Neural crest cell (in vitro differentiated cells): ENCODE results near the gene F2RL3. TPM values are rescaled to one million over a fixed set of nuclear protein-coding genes. Genes with fewer than 3 reads are reported as not detected.

Experiments used
- DNase-seq: peaks from one replicate; pipeline ENCODE4 v3.0.0; 2021; ENCODE audit warnings: low read depth, mixed read lengths, low spot score
- H3K27ac Mint-ChIP-seq: one replicate; pipeline ENCODE4 v1.8.0; 2021; ENCODE audit warnings: mild to moderate bottlenecking, mixed read lengths; ENCODE audit not compliant: unreplicated experiment
- H3K27me3 Mint-ChIP-seq: 2 replicates; pipeline ENCODE4 v1.8.0; 2021; ENCODE audit warnings: low read depth, mild to moderate bottlenecking, mixed read lengths
- H3K36me3 Mint-ChIP-seq: 2 replicates; pipeline ENCODE4 v1.8.0; 2021; ENCODE audit warnings: low read depth, mild to moderate bottlenecking, mixed read lengths
- H3K4me1 Mint-ChIP-seq: 2 replicates; pipeline ENCODE4 v1.8.0; 2021; ENCODE audit warnings: mixed read lengths
- H3K4me3 Mint-ChIP-seq: one replicate; pipeline ENCODE4 v1.8.0; 2021; ENCODE audit warnings: mild to moderate bottlenecking, mixed read lengths
- H3K9me3 Mint-ChIP-seq: 2 replicates; pipeline ENCODE4 v1.8.0; 2021; ENCODE audit warnings: mixed read lengths
- total RNA-seq: library from RNA; stranded (reverse); gene quantifications from 2 replicates; pipeline ENCODE4 v1.2.1, GENCODE V29; 2021
- TF ChIP-seq, protein P1 (sequence below): fragments of 200-600 bp; sonication (generic); conservative IDR thresholded peaks from 2 replicates; pipeline ENCODE4 v1.5.0; 2021; ENCODE audit warnings: antibody characterized with exemption, mild to moderate bottlenecking

The F2RL3 gene
- total RNA-seq, 1 donor from 2014 or later: not detected

DNA sequence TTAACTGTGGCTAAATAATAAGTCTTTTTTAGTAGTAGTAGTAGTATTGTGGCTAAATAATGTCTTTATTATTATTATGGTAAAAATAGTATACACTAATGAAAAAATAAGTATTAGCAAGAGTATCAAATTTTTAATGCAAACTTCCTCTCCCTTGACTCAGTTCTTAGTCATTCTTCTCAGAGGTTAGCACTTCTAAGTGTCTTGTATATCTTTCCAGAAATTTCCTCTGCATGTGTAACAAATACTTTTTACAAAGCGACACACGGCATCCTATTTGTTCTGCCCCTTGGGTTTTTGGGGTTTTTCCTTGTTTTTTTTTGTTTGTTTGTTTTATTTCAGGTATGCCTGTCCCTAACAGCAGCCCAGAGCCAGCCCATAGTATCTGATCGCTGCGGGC lies 38.7 kb upstream of the F2RL3 start:
- DNase-seq: no peak
- H3K36me3 Mint-ChIP-seq: peaks cover 5% of the 10 kb centered on the region
- H3K9me3 Mint-ChIP-seq: no peaks in the 10 kb centered on the region
- H3K4me1 Mint-ChIP-seq: no peaks in the 10 kb centered on the region
- H3K27me3 Mint-ChIP-seq: no peaks in the 10 kb centered on the region
- no peak overlapping the region for H3K4me3 Mint-ChIP-seq
- TF ChIP-seq, protein P1, sequence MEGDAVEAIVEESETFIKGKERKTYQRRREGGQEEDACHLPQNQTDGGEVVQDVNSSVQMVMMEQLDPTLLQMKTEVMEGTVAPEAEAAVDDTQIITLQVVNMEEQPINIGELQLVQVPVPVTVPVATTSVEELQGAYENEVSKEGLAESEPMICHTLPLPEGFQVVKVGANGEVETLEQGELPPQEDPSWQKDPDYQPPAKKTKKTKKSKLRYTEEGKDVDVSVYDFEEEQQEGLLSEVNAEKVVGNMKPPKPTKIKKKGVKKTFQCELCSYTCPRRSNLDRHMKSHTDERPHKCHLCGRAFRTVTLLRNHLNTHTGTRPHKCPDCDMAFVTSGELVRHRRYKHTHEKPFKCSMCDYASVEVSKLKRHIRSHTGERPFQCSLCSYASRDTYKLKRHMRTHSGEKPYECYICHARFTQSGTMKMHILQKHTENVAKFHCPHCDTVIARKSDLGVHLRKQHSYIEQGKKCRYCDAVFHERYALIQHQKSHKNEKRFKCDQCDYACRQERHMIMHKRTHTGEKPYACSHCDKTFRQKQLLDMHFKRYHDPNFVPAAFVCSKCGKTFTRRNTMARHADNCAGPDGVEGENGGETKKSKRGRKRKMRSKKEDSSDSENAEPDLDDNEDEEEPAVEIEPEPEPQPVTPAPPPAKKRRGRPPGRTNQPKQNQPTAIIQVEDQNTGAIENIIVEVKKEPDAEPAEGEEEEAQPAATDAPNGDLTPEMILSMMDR: no peak
- H3K27ac Mint-ChIP-seq: no peak overlapping the region

DNA sequence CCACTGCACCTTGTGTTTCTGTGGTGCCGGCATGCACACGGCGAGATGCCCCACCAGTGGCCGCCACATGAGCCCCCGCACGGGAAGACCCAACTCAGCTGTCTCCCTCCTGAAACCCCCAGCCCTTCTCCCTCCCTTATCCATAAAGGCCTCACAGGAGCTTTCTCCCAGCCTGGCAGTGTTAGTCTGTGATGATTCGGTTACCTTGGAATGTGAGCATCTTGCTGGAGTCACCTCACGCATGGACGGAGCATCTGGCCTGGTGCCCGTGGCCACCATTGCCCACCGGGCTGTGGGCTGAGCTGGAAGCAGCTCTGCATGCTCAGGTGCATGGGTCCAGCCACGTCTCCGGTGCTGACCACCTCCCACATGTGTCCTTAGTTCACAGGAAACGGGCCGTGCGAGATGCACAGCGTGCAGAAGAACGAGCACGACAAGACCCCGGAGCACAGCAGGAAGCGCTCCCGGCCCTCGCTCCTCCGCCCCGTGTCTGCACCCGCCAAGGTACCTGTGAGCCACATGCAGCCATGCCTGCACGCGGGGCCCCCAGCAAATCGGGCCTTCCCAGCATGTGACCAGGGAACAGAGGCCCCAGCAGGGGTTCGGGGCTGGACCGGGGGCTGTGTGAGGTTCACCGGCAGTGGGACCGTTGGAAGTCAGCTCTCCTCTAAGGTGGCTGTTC lies 37.6 kb upstream of the F2RL3 start:
- TF ChIP-seq, protein P1: no peak
- no peaks in the 10 kb centered on the region for H3K9me3 Mint-ChIP-seq
- no peaks in the 10 kb centered on the region for H3K27me3 Mint-ChIP-seq
- no peak overlapping the region for H3K27ac Mint-ChIP-seq
- no peaks in the 10 kb centered on the region for H3K4me1 Mint-ChIP-seq
- DNase-seq: no peak
- H3K36me3 Mint-ChIP-seq: peaks cover 5% of the 10 kb centered on the region
- no peak overlapping the region for H3K4me3 Mint-ChIP-seq

DNA sequence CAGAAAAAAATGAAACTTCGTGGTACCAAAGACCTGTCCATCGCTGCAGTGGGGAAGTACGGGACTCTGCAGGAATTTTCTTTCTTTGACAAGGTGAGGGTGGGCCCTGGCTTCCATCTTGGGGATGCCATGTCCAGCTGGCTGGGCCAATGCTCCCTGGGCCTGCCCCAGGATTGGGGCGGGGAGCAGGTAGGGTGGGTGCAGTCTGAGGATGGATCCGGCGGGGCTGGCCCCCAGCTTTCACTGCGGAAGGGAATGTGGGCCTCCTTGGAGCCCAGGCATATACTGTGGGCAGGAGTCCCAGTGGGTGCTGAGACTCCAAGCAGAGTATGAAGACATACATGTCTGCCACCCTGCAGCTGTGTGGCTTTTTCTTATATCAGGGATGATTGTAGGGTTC lies 35.7 kb upstream of the F2RL3 start:
- H3K36me3 Mint-ChIP-seq: peaks cover 7% of the 10 kb centered on the region
- no peak overlapping the region for H3K27ac Mint-ChIP-seq
- no peaks in the 10 kb centered on the region for H3K4me1 Mint-ChIP-seq
- H3K27me3 Mint-ChIP-seq: no peaks in the 10 kb centered on the region
- no peaks in the 10 kb centered on the region for H3K9me3 Mint-ChIP-seq
- H3K4me3 Mint-ChIP-seq: no peak overlapping the region
- DNase-seq: no peak
- TF ChIP-seq, protein P1: no peak

DNA sequence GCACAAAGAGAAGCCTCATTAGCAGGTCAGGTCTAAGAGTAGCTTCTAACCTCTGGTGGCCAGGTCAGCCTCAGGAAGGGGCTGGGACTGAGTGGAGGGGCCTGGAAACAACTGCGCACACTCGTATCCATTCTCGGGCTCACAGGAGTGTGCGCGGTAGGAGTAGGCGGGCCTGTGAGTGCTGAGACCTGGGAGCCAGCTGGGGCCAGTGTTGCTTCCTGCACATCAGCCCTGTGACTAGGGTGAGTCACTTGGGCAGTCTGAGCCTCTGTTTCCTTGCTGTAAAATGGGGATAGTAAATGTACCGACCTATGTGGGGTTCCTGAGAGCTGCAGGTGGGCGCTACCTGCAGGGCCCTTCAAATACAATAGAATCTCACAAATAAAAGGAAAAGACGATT lies 32.7 kb upstream of the F2RL3 start:
- no peak for DNase-seq
- TF ChIP-seq, protein P1: no peak
- Mint-ChIP-seq H3K27ac (no peak overlapping the region), H3K27me3 (no peaks in the 10 kb centered on the region), H3K4me3 (no peak overlapping the region), H3K36me3 (peaks cover 5% of the 10 kb centered on the region), H3K9me3 (no peaks in the 10 kb centered on the region), H3K4me1 (peaks cover 6% of the 10 kb centered on the region)

DNA sequence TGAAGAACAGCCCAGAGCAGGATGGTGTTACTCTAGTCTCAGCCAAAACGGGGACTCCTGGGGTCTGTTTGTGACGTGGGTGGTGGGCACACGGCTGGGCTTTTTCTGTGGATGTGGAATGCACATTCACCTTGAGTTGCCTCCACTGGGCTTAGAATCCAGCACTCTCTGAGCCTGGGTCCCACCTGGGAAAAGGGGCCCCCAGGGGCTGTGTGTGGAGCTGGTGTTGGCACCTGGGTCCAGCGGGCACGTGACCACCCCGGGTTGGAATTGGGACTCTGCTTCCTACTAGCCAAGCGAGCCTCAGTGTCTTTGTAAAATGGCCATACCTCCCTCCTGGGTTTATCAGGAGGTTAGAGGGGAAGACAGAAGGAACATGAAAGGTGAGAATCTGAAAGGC lies 29.2 kb upstream of the F2RL3 start:
- Mint-ChIP-seq H3K36me3 (peaks cover 9% of the 10 kb centered on the region), H3K4me3 (no peak overlapping the region), H3K9me3 (no peaks in the 10 kb centered on the region), H3K27me3 (no peaks in the 10 kb centered on the region), H3K27ac (peak overlapping the region; percentile 62), H3K4me1 (peaks cover 6% of the 10 kb centered on the region)
- no peak for DNase-seq
- TF ChIP-seq, protein P1: no peak
